Stimulated activated naive CD8-positive, alpha-beta T cell treated with anti-CD3 and anti-CD28 coated beads, Interleukin-15, Interleukin-2, amounts not matched to agents 100 ng/mL and 50 ng/mL, for 24 hours (primary cell): ENCODE results near the gene TPST2.

Experiments used
- H3K27ac Mint-ChIP-seq: one replicate; pipeline ENCODE4 v1.8.0; 2021; ENCODE audit warnings: mild to moderate bottlenecking, mixed read lengths
- H3K27me3 Mint-ChIP-seq: one replicate; pipeline ENCODE4 v1.8.0; 2021; ENCODE audit warnings: mixed read lengths
- H3K36me3 Mint-ChIP-seq: one replicate; pipeline ENCODE4 v1.8.0; 2021; ENCODE audit warnings: low read depth, mixed read lengths
- H3K4me1 Mint-ChIP-seq: one replicate; pipeline ENCODE4 v1.8.0; 2021; ENCODE audit warnings: low read depth, mixed read lengths
- H3K4me3 Mint-ChIP-seq: one replicate; pipeline ENCODE4 v1.8.0; 2021; ENCODE audit warnings: mild to moderate bottlenecking, mixed read lengths
- H3K9me3 Mint-ChIP-seq: one replicate; pipeline ENCODE4 v1.8.0; 2021; ENCODE audit warnings: mixed read lengths

TPST2 gene

DNA sequence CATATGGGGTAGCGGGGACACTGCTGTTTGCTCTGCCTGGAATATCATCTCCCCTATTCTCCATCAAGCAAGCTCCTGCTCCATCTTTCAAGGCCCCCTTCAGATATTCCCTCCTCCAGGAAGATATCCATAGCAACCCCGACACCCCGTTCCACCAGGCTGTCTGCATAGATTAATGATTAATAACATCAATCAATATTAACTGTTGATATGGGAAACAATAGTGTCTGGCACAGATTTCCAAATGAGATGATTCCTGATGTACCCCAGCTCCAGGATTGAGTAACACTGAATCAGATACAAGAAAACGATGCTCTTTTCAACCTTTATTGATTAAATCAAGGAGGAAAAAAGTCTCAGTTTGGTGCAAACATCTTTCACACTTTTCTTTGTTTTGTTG is 7.5 kb upstream of the TPST2 start:
- H3K27ac Mint-ChIP-seq, result no peak overlapping the region
- no peaks in the 10 kb centered on the region for H3K36me3 Mint-ChIP-seq
- peaks cover 54% of the 10 kb centered on the region for H3K4me1 Mint-ChIP-seq
- no peaks in the 10 kb centered on the region for H3K27me3 Mint-ChIP-seq
- H3K4me3 Mint-ChIP-seq, result no peak overlapping the region
- no peaks in the 10 kb centered on the region for H3K9me3 Mint-ChIP-seq

DNA sequence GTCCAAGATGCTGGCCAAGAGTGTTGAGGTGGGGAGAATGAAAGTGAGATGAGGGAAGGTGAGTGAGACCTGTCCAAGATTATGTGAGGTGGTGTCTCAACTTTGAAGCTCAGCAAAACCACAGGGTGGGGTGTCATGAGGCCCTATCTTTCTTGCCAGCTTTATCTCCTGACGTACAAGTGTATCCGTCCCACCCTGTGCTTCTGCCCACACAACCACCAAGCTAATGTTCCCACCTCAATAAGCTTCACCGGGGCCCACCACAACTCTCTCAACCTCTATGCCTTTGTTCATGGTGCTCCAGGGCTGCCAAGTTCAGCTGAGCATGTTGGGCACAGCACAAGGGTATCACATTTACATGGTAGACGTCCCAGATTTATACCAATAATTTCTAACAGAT is 7.1 kb upstream of the TPST2 start:
- H3K36me3 Mint-ChIP-seq, result no peaks in the 10 kb centered on the region
- peak overlapping the region; percentile 19 for H3K27ac Mint-ChIP-seq
- H3K4me1 Mint-ChIP-seq, result peaks cover 59% of the 10 kb centered on the region
- no peaks in the 10 kb centered on the region for H3K27me3 Mint-ChIP-seq
- no peak overlapping the region for H3K4me3 Mint-ChIP-seq
- H3K9me3 Mint-ChIP-seq, result no peaks in the 10 kb centered on the region

GRCh38 chr22:26593763-26594162 is 3.8 kb upstream of the TPST2 start:
- no peak overlapping the region for H3K4me3 Mint-ChIP-seq

DNA sequence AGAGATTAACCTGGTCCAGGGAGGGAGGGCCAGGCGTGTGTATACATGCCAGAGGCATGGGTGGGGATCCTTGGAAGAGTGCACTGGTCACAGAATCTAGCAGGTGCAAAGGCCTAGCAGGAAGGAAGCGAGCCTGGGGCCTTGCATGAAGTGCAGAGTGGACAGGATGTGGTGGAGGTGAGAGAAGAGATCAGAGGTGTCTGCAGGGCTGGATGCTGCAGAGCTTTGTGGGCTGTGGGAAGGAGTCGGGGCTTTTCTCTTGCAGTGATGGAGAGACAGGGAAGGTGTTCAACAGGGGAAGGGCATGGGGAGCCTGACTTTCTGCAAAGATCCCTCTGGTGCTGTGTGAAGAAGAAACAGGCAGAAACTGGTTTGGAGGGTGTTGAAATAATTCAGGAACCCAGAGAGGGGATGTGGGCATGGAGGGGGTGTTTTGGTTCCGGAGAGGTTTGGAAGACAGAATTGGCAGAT is 2.5 kb upstream of the TPST2 start:
- peak overlapping the region; percentile 2 for H3K4me3 Mint-ChIP-seq
- H3K27me3 Mint-ChIP-seq, result no peaks in the 10 kb centered on the region
- peaks cover 74% of the 10 kb centered on the region for H3K4me1 Mint-ChIP-seq
- peaks cover 8% of the 10 kb centered on the region for H3K36me3 Mint-ChIP-seq
- no peaks in the 10 kb centered on the region for H3K9me3 Mint-ChIP-seq
- peak overlapping the region; percentile 18 for H3K27ac Mint-ChIP-seq

More at GRCh38 chr22:26593763-26594162, 3.8 kb upstream of the TPST2 start:
- no peaks in the 10 kb centered on the region for H3K36me3 Mint-ChIP-seq
- no peaks in the 10 kb centered on the region for H3K27me3 Mint-ChIP-seq
- peaks cover 71% of the 10 kb centered on the region for H3K4me1 Mint-ChIP-seq
- H3K27ac Mint-ChIP-seq, result peak overlapping the region; percentile 13
- H3K9me3 Mint-ChIP-seq, result no peaks in the 10 kb centered on the region

DNA sequence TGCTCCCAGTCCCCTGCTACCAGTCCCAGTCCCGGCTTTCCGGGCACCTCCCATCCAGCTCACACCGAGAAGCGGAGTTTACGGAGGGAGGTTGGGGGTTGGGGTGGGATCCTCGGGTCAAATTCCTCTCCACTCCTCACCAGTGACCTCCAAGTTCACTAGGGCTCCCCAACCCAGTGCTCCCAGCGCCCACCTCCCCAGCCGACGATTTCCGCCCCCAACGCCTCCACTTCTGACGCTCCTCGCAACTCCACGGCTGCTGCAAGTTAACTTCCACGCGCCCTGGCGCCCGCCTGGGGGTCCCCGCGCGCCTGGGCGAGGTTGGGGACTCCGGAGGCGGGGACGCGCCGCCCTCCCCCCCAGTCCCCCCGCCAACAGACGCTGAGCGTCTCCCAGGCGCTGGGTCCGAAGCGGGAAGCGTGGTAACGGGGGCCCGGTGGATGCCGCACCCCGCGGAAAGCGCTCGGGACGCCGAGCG is 526 bp downstream of the TPST2 start:
- Mint-ChIP-seq H3K27me3 (no peaks in the 10 kb centered on the region), H3K9me3 (no peaks in the 10 kb centered on the region), H3K4me3 (peak overlapping the region; percentile 89), H3K4me1 (peaks cover 85% of the 10 kb centered on the region), H3K36me3 (peaks cover 19% of the 10 kb centered on the region), H3K27ac (peak overlapping the region; percentile 80)

GRCh38 chr22:26588729-26589366 is 1.1 kb downstream of the TPST2 start:
- peaks cover 85% of the 10 kb centered on the region for H3K4me1 Mint-ChIP-seq
- H3K27ac Mint-ChIP-seq, result peak overlapping the region; percentile 80
- no peaks in the 10 kb centered on the region for H3K9me3 Mint-ChIP-seq
- H3K36me3 Mint-ChIP-seq, result peaks cover 24% of the 10 kb centered on the region
- H3K27me3 Mint-ChIP-seq, result no peaks in the 10 kb centered on the region
- peak overlapping the region; percentile 89 for H3K4me3 Mint-ChIP-seq

- peak overlapping the region; percentile 80 for H3K27ac Mint-ChIP-seq
- peaks cover 79% of the 10 kb centered on the region for H3K4me1 Mint-ChIP-seq
These were observed 1.8 kb downstream of the TPST2 start for GRCh38 chr22:26587991-26588613.

DNA sequence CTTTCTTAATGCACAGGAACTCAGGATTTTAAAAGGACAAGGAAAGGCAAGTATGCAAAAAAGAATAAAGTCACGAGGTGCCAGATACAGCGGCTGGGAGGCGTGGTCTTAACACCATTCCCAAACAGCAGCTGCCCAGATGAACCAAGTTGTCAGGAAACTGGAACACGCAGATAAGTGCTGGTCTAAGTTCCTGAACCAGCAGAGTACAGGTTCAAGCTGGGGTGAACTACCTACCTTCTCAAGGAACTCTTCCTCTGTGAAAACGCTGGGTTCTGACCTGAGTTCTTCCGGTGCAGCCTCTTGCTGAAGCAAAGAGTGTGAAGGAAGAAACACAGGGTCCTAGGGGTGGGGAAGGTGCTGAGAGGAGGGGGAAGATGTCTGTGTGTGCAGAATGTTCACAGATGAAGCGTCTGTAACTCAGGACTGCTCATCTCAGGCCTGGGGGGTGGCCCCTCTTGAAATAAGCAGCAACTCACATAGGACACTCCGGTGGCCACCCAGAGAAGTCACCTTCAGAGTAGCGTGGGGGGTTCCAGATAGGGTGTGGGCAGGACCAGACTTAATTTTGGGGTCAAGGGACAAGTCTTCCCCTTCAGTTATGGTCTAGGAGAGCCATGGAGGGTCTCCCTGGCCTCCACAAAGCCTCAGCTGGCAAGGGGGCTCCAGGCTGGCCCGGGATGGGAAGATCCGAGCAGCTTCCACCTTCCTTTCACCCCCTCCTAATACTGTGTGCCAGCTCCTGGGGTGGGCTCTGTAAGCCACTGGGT is 3.2 kb downstream of the TPST2 start:
- Mint-ChIP-seq H3K9me3 (no peaks in the 10 kb centered on the region), H3K36me3 (peaks cover 33% of the 10 kb centered on the region), H3K27me3 (no peaks in the 10 kb centered on the region), H3K4me3 (peak overlapping the region; percentile 32), H3K4me1 (peaks cover 72% of the 10 kb centered on the region), H3K27ac (peak overlapping the region; percentile 61)

More at GRCh38 chr22:26587991-26588613, 1.8 kb downstream of the TPST2 start:
- Mint-ChIP-seq H3K4me3 (peak overlapping the region; percentile 89), H3K27me3 (no peaks in the 10 kb centered on the region), H3K36me3 (peaks cover 25% of the 10 kb centered on the region), H3K9me3 (no peaks in the 10 kb centered on the region)

DNA sequence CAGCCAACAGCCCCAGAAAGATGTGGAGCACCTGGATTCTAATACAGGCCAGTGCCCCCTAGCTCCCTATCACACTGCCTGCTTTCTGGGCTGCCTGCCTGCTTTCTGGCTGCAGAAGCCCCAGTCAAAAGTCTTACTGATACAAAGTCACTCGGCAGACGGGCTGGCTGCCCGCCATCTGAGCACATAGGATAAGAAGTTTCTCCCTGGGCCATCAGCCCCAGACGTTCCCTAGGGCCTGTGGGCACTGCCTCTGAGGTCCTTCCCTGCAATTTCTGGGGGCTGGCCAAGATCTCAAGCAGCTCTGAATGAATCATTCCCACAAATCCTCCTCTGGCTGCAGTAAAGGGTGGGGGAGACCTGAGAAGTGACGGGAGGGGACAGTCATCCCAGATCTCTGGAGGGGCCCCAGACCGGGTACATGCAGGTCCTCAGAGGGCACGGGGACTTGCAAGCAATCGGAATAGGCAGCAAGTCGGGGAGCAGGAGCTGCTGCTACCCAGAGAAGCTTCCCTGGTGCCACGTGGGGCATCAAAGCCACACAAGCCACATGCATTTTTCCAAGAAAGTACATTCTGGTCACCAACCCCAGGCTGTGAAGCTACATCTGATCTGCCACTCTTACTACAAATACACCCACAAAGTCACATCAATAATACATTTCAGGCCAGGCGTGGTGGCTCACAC is 4.7 kb downstream of the TPST2 start:
- peaks cover 78% of the 10 kb centered on the region for H3K4me1 Mint-ChIP-seq
- peak overlapping the region; percentile 71 for H3K27ac Mint-ChIP-seq

GRCh38 chr22:26584010-26584409 is 5.9 kb downstream of the TPST2 start:
- H3K36me3 Mint-ChIP-seq, result peaks cover 47% of the 10 kb centered on the region
- H3K4me1 Mint-ChIP-seq, result peaks cover 86% of the 10 kb centered on the region
- H3K4me3 Mint-ChIP-seq, result no peak overlapping the region
- H3K27ac Mint-ChIP-seq, result peak overlapping the region; percentile 71
- H3K27me3 Mint-ChIP-seq, result no peaks in the 10 kb centered on the region
- no peaks in the 10 kb centered on the region for H3K9me3 Mint-ChIP-seq

More for the DNA sequence above, 4.7 kb downstream of the TPST2 start:
- H3K27me3 Mint-ChIP-seq, result no peaks in the 10 kb centered on the region
- peak overlapping the region; percentile 20 for H3K4me3 Mint-ChIP-seq
- H3K36me3 Mint-ChIP-seq, result peaks cover 45% of the 10 kb centered on the region
- H3K9me3 Mint-ChIP-seq, result no peaks in the 10 kb centered on the region

GRCh38 chr22:26581633-26582168 is 8.2 kb downstream of the TPST2 start:
- Mint-ChIP-seq H3K27me3 (no peaks in the 10 kb centered on the region), H3K36me3 (peaks cover 46% of the 10 kb centered on the region), H3K9me3 (no peaks in the 10 kb centered on the region), H3K27ac (no peak overlapping the region), H3K4me3 (no peak overlapping the region), H3K4me1 (peaks cover 78% of the 10 kb centered on the region)

- no peak overlapping the region for H3K4me3 Mint-ChIP-seq
- H3K9me3 Mint-ChIP-seq, result no peaks in the 10 kb centered on the region
- H3K36me3 Mint-ChIP-seq, result peaks cover 44% of the 10 kb centered on the region
- H3K4me1 Mint-ChIP-seq, result peaks cover 76% of the 10 kb centered on the region
- no peaks in the 10 kb centered on the region for H3K27me3 Mint-ChIP-seq
- H3K27ac Mint-ChIP-seq, result peak overlapping the region; percentile 74
These were observed 8.9 kb downstream of the TPST2 start for GRCh38 chr22:26581026-26581425.

- H3K36me3 Mint-ChIP-seq, result peaks cover 44% of the 10 kb centered on the region
- H3K27me3 Mint-ChIP-seq, result no peaks in the 10 kb centered on the region
- H3K4me1 Mint-ChIP-seq, result peaks cover 72% of the 10 kb centered on the region
- peak overlapping the region; percentile 94 for H3K27ac Mint-ChIP-seq
- H3K4me3 Mint-ChIP-seq, result peak overlapping the region; percentile 70
- H3K9me3 Mint-ChIP-seq, result no peaks in the 10 kb centered on the region
These were observed 9.5 kb downstream of the TPST2 start for GRCh38 chr22:26580240-26580962.
